Stomach (tissue), 9 donors: ENCODE measurements around the gene TTLL11. TPM values are rescaled to one million over a fixed set of nuclear protein-coding genes. Genes with fewer than 3 reads are reported as not detected.

Experiments used
- DNase-seq, 2 donors: peaks; one replicate each; pipeline versions ENCODE4 v3.0.0 to v3.0.0-alpha.2; 2013 to 2019
- H3K27ac ChIP-seq, 5 donors: fragments of 200-600 bp in 4 of 5; sonication (generic) in 4 of 5; one replicate each; pipeline ENCODE4 v1.5.1; 2013 to 2019; ENCODE audit warnings: mild to moderate bottlenecking in 1 of 5, moderate library complexity in 1 of 5
- H3K27me3 ChIP-seq, 3 donors: fragments of 200-600 bp; sonication (generic); one replicate each; pipeline ENCODE4 v1.5.1; 2017 to 2019; ENCODE audit warnings: mixed run types in 1 of 3
- H3K36me3 ChIP-seq, 4 donors: fragments of 200-600 bp; sonication (generic); 1 replicate in 3 of 4; 2 replicates in 1 of 4; pipeline ENCODE4 v1.5.1; 2016 to 2019
- H3K4me1 ChIP-seq, 4 donors: fragments of 200-600 bp; sonication (generic); one replicate each; pipeline ENCODE4 v1.5.1; 2016 to 2019
- H3K4me3 ChIP-seq, 4 donors: fragments of 200-600 bp; sonication (generic) in 3 of 4; one replicate each; pipeline ENCODE4 v1.5.1; 2016 to 2019; ENCODE audit warnings: mild to moderate bottlenecking in 1 of 4
- H3K9me3 ChIP-seq, 4 donors: fragments of 200-600 bp; sonication (generic); one replicate each; pipeline ENCODE4 v1.5.1; 2016 to 2019
- EP300 ChIP-seq: sonication (generic); formaldehyde crosslinking; IDR thresholded peaks from one replicate; pipeline ENCODE4 v1.6.1; 2017; ENCODE audit warnings: antibody characterized with exemption
- POLR2A ChIP-seq, 4 donors: fragments of 450-650 bp; IDR thresholded peaks; one replicate each; pipeline ENCODE4 v1.6.1; 2016; ENCODE audit warnings: antibody characterized with exemption in 4 of 4, control low read depth in 2 of 4, mild to moderate bottlenecking in 1 of 4, moderate library complexity in 1 of 4
- POLR2AphosphoS5 ChIP-seq, 3 donors: sonication (generic); formaldehyde crosslinking; IDR thresholded peaks; one replicate each; pipeline ENCODE4 v1.6.1; 2016; ENCODE audit warnings: antibody characterized with exemption in 3 of 3
- WGBS, 5 donors: extraction: QIAGEN DNeasy Blood & Tissue Kit in 3 of 5; methylation state at CpG; one replicate each; pipeline versions ENCODE4 v1.1.5 to v1.1.7; 2013 to 2018; 5-methylcytosine and 5-hydroxymethylcytosine counted together
- intact Hi-C: fragments of 100-400 bp; cut with DNase I; formaldehyde crosslinking; loops from one replicate; pipeline ENCODE4 v1.15.1; 2023; ENCODE audit warnings: low total_unique reads
- polyA plus RNA-seq, 3 donors: library from polyadenylated mRNA; stranded (reverse); fragments of 200-250 nt; gene quantifications; one replicate each; pipeline ENCODE4 v1.2.3, GENCODE V29; 2013
- total RNA-seq, 5 donors: library from RNA; depleted of rRNA; stranded (reverse); fragments of >200 nt; gene quantifications; one replicate each; pipeline versions ENCODE4 v1.1.0 to v1.2.3, GENCODE V29; 2014 to 2016
- TF ChIP-seq, protein P1 (sequence below), 7 experiments: fragments of 450-650 bp in 4 of 7; fragments of 200-600 bp in 3 of 7; sonication (generic) in 3 of 7; IDR thresholded peaks; one replicate each; pipeline ENCODE4 v1.5.1; 2016 to 2019; ENCODE audit warnings: antibody characterized with exemption in 7 of 7, control low read depth in 2 of 7, mild to moderate bottlenecking in 1 of 7
- donor health status: healthy with polysubstance abuse.
- donor health status: Bipolar disorder and iron deficiency.
- donor health status: healthy.

The TTLL11 gene
- total and polyA plus RNA-seq, 8 donors = 3.6 to 18.2 (median 9.4) TPM

DNA sequence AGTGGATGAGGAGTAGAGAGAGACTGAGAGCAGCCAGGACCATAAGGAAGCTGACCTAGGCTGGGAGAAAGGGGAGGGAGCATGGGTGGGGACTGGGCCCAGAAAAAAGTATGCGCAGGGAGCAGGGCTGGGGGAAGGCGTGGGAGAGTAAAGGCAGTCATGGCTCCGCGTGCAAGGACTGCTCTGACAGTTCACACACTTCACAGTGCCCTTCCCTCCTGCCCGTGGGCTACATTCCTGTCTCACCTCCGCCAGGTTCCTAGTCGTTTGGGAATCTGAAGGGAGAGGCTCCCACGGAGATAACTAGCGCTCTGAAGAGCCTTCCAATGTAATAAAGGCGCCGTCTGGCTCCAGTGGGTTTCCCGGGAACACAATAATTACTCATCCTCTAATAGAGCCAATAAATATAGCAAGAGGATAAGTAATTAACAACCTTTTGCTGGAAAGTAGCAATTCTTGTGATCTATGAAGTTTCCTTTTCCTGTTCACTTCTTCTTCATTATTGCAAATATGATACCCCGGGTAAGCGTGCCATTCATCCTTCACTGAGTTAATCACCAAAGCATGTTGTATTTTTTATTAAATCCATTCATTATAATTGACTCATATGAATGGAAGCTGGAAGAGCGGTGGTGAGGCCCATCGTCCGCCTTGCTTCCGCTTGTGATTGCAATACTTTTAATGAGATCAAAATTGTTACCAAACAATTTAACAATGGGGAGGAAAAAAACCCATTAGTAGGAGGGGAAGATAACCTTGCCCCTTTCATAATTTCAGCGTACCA lies 39.3 kb downstream of the TTLL11 start:
- Histone ChIP-seq H3K4me1 (peaks cover 0 to 8% (median 0%) of the 10 kb centered on the region in 4 donors), H3K4me3 (no peak overlapping the region), H3K9me3 (no peaks in the 10 kb centered on the region), H3K27me3 (no peaks in the 10 kb centered on the region), H3K36me3 (no peaks in the 10 kb centered on the region), H3K27ac (no peak overlapping the region)
- intact Hi-C loops = no loop called here
- 70 to 79% (median 75%) methylated on average over 19 of the region's 19 CpGs for WGBS, 5 donors
- no peak for TF ChIP-seq POLR2AphosphoS5 (IDR thresholded peaks at IDR 0.05)
- DNase-seq = no peak

DNA sequence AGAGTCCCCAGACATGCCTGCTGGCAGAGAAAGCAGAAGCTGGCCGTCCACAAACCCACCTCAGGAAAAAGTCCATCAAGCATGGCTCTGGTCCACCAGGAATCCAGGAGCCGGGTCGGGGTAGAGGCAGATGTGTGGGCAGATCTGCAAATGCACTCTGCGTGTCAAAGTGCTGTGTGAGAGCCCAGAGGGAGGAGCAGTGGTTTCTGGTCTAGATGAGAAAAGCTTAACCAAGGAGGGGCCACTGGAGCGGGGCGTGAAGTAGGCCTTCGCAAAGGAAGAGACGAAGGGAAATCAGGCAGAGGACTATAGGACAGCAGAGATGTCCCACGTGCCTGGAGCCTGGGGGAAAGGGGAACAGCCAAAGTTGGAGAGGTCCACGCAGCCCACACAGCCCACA lies 40.0 kb downstream of the TTLL11 start:
- WGBS, 5 donors = 81 to 89% (median 85%) methylated on average over 10 of the region's 10 CpGs
- no peak for DNase-seq
- H3K36me3 ChIP-seq = no peaks in the 10 kb centered on the region
- H3K9me3 ChIP-seq = no peaks in the 10 kb centered on the region
- no peak for TF ChIP-seq POLR2A (IDR thresholded peaks at IDR 0.05)
- TF ChIP-seq, protein P1, sequence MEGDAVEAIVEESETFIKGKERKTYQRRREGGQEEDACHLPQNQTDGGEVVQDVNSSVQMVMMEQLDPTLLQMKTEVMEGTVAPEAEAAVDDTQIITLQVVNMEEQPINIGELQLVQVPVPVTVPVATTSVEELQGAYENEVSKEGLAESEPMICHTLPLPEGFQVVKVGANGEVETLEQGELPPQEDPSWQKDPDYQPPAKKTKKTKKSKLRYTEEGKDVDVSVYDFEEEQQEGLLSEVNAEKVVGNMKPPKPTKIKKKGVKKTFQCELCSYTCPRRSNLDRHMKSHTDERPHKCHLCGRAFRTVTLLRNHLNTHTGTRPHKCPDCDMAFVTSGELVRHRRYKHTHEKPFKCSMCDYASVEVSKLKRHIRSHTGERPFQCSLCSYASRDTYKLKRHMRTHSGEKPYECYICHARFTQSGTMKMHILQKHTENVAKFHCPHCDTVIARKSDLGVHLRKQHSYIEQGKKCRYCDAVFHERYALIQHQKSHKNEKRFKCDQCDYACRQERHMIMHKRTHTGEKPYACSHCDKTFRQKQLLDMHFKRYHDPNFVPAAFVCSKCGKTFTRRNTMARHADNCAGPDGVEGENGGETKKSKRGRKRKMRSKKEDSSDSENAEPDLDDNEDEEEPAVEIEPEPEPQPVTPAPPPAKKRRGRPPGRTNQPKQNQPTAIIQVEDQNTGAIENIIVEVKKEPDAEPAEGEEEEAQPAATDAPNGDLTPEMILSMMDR (IDR thresholded peaks at IDR 0.05) = no peak
- no peak for TF ChIP-seq EP300
- no peak for TF ChIP-seq POLR2AphosphoS5 (IDR thresholded peaks at IDR 0.05)
- intact Hi-C loops = no loop called here
- H3K27me3 ChIP-seq = no peaks in the 10 kb centered on the region
- H3K4me1 ChIP-seq = peaks cover 0 to 6% (median 0%) of the 10 kb centered on the region in 4 donors
- H3K27ac ChIP-seq = no peak overlapping the region
- H3K4me3 ChIP-seq = no peak overlapping the region

DNA sequence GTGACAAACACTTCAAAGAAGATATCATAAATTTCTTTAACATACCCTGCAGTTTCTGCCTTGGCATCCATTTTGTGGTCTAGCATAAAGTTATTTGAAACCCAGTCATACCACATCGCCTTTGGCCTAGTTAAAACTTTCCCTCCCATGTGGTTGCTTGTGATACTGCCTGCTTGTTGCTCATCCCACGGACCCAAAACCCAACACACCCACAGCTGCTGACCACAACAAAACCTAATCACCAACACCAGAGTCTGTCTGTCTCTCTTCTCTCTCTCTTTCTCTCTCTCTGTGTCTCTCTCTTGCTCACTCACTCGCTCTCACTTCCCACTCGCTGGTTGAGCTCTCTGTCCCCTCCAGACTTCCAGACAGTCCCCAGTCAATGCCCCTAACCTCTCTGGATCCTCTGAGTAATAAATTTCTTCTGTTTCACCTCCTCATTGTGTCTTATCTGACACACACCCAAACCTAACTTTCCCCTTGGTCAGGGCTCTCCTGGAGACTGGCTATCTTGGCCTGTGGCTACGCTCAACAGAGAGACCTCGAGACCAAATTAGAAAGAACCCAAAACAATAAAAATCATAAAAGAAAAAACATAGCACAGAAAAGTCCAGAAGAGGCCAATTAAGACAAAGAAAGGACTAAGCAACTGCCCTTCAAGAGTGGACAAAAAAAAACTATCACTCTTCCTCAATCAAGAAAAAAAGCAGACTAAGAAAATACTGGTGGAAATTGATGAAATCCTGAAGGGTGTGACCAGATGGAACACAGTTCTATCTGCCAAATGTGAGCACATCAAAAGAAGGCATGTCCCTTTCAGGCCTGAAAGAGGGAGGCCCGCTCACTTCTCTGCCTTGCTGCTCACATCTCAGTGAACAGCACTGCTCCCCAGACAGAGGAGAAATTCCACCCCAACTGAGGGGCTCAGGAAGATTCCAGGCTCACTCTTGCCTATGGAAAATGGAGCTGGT lies 41.5 kb downstream of the TTLL11 start:
- TF ChIP-seq EP300 (no peak), POLR2A (IDR thresholded peaks at IDR 0.05) (no peak), POLR2AphosphoS5 (IDR thresholded peaks at IDR 0.05) (no peak)
- TF ChIP-seq, protein P1 (IDR thresholded peaks at IDR 0.05) = no peak
- no peak for DNase-seq
- WGBS, 5 donors = 86 to 91% (median 88%) methylated on average over 7 of the region's 7 CpGs
- intact Hi-C loops = no loop called here
- no peak overlapping the region for H3K27ac ChIP-seq
- no peaks in the 10 kb centered on the region for H3K9me3 ChIP-seq
- H3K4me3 ChIP-seq = no peak overlapping the region
- H3K36me3 ChIP-seq = no peaks in the 10 kb centered on the region
- no peaks in the 10 kb centered on the region for H3K4me1 ChIP-seq
- no peaks in the 10 kb centered on the region for H3K27me3 ChIP-seq

DNA sequence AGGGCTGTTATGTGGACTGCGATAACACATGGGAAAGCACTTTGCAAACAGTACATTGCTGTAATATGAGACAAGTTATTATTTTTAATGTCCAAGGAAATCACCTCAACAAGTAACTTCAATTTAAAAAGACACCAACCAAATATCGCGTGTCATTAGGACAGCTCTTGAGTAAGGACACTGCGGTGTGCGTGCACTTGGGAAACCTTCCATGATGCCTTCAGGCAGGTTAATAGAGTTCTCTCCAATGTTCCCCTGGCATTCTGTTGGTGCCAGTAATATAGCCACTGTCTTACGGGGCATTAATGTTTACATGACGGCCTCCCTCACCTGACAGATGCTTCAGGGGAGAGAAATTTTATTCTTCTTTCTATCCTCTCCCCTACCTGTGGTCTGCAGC lies 42.9 kb downstream of the TTLL11 start:
- 89 to 96% (median 95%) methylated on average over 7 of the region's 7 CpGs for WGBS, 5 donors
- H3K27me3 ChIP-seq = no peaks in the 10 kb centered on the region
- no peaks in the 10 kb centered on the region for H3K9me3 ChIP-seq
- H3K27ac ChIP-seq = no peak overlapping the region
- H3K4me1 ChIP-seq = no peaks in the 10 kb centered on the region
- intact Hi-C loops = no loop called here
- H3K36me3 ChIP-seq = peaks cover 0 to 10% (median 0%) of the 10 kb centered on the region in 4 donors
- H3K4me3 ChIP-seq = no peak overlapping the region
- TF ChIP-seq, protein P1 (IDR thresholded peaks at IDR 0.05) = no peak
- TF ChIP-seq EP300 = no peak
- no peak for TF ChIP-seq POLR2AphosphoS5 (IDR thresholded peaks at IDR 0.05)
- no peak for TF ChIP-seq POLR2A (IDR thresholded peaks at IDR 0.05)
- no peak for DNase-seq
